Endothelial cell of umbilical vein (primary cell): ENCODE results near the gene MCCD1. TPM values are rescaled to one million over a fixed set of nuclear protein-coding genes. Genes with fewer than 3 reads are reported as not detected.

Experiments
- BruUV-seq: library from RNA; stranded (reverse); fragments of 400-500 nt; replicated peaks from 2 replicates; lab custom pipeline; 2021; lab: Mats Ljungman, UMichigan
- CTCF ChIA-PET: fragments of 300-600, 350-600 bp; sonication (Branson Sonifier 250); formaldehyde crosslinking; loops from one replicate; lab custom pipeline; 2021; ENCODE audit warnings: antibody characterized with exemption, inconsistent platforms; lab: Charles Lee
- POLR2A ChIA-PET: fragments of 300-600, 350-600 bp; sonication (Branson Sonifier 250); formaldehyde crosslinking; loops from one replicate; lab custom pipeline; 2021; ENCODE audit warnings: antibody characterized with exemption, inconsistent platforms; lab: Charles Lee
- DNase-seq: peaks from one replicate; pipeline ENCODE4 v3.0.0-alpha.2; 2011; ENCODE audit warnings: low read depth, low spot score
- FAIRE-seq: peaks from 2 replicates; lab custom pipeline; 2011; peaks lifted over from hg19 to GRCh38; lab: Jason Lieb, UNC
- H2AFZ ChIP-seq: 2 replicates; pipeline ENCODE4 v1.6.0; 2012; ENCODE audit warnings: low read depth, low read length, control low read depth, inconsistent platforms
- H3K27ac ChIP-seq: 2 replicates; pipeline ENCODE4 v1.5.1; 2011; ENCODE audit warnings: low read depth, mild to moderate bottlenecking, control low read depth, low read length, moderate library complexity; ENCODE audit not compliant: insufficient read depth
- H3K27me3 ChIP-seq, 2 experiments: 2 replicates each; pipeline versions ENCODE4 v1.6.0 to v1.6.1; 2011; ENCODE audit warnings: low read length in 2 of 2, mixed read lengths in 1 of 2; ENCODE audit not compliant: control insufficient read depth in 2 of 2, insufficient read depth in 2 of 2
- H3K36me3 ChIP-seq, 2 experiments: 2 replicates in 1 of 2; 3 replicates in 1 of 2; pipeline ENCODE4 v1.5.1; 2011; ENCODE audit warnings: low read length in 2 of 2, mild to moderate bottlenecking in 1 of 2, moderate library complexity in 1 of 2; ENCODE audit not compliant: control insufficient read depth in 2 of 2, insufficient read depth in 2 of 2; ENCODE audit errors: extremely low read depth in 1 of 2
- H3K4me1 ChIP-seq: 3 replicates; pipeline ENCODE4 v1.5.1; 2011; ENCODE audit warnings: mild to moderate bottlenecking, low read length; ENCODE audit not compliant: control insufficient read depth, insufficient read depth; ENCODE audit errors: extremely low read depth
- H3K4me2 ChIP-seq: 2 replicates; pipeline ENCODE4 v1.6.1; 2011; ENCODE audit warnings: low read length, control low read depth, mixed read lengths; ENCODE audit not compliant: insufficient read depth
- H3K4me3 ChIP-seq, 3 experiments: fragments of 200-600 bp in 1 of 3; sonication (generic), shearing (Covaris generic) in 1 of 3; replicated peaks in 1 of 3; 2 replicates each; pipeline ENCODE4 v1.5.1; 2011 to 2016; ENCODE audit warnings: control low read depth in 3 of 3, low read length in 3 of 3, mild to moderate bottlenecking in 2 of 3, inconsistent platforms in 1 of 3, low read depth in 1 of 3, moderate library complexity in 1 of 3; ENCODE audit not compliant: insufficient read depth in 1 of 3
- H3K79me2 ChIP-seq: 2 replicates; pipeline ENCODE4 v1.6.0; 2012; ENCODE audit warnings: low read length, inconsistent platforms; ENCODE audit not compliant: control insufficient read depth, insufficient read depth
- H3K9ac ChIP-seq: replicated peaks from 2 replicates; pipeline ENCODE3; 2011; ENCODE audit warnings: low read length, control low read depth; ENCODE audit not compliant: insufficient read depth; ENCODE audit errors: extremely low read depth
- H3K9me1 ChIP-seq: replicated peaks from 3 replicates; pipeline ENCODE4 v1.6.0; 2011; ENCODE audit warnings: mild to moderate bottlenecking, low read length; ENCODE audit not compliant: control insufficient read depth, insufficient read depth; ENCODE audit errors: extremely low read depth
- H3K9me3 ChIP-seq: replicated peaks from 2 replicates; pipeline ENCODE4 v1.5.1; 2012; ENCODE audit warnings: low read length, inconsistent platforms; ENCODE audit not compliant: control insufficient read depth, insufficient read depth
- H4K20me1 ChIP-seq: replicated peaks from 2 replicates; pipeline ENCODE3; 2011; ENCODE audit warnings: mild to moderate bottlenecking, low read length; ENCODE audit not compliant: control insufficient read depth, insufficient read depth; ENCODE audit errors: extremely low read depth
- CTCF ChIP-seq, 2 donors: IDR thresholded peaks; 1 replicate in 1 of 2; 2 replicates in 1 of 2; pipeline ENCODE4 v1.5.1; 2011; ENCODE audit warnings: low read length in 2 of 2, mild to moderate bottlenecking in 2 of 2, moderate library complexity in 2 of 2, control low read depth in 1 of 2, inconsistent platforms in 1 of 2, low read depth in 1 of 2; ENCODE audit not compliant: insufficient read depth in 1 of 2; ENCODE audit errors: extremely low read depth in 1 of 2
- GATA2 ChIP-seq: IDR thresholded peaks from 2 replicates; pipeline ENCODE4 v1.7.0; 2011; ENCODE audit warnings: low read depth, mild to moderate bottlenecking, moderate library complexity, mixed read lengths, low read length; ENCODE audit not compliant: insufficient read length, insufficient read depth
- MYC ChIP-seq: IDR thresholded peaks from one replicate; pipeline ENCODE4 v1.6.1; 2011; ENCODE audit warnings: mild to moderate bottlenecking, low read depth, low read length
- POLR2AphosphoS5 ChIP-seq: IDR thresholded peaks from 2 replicates; pipeline ENCODE4 v1.6.1; 2012; ENCODE audit warnings: low read depth, mild to moderate bottlenecking, control low read depth, low read length, moderate library complexity; ENCODE audit not compliant: insufficient read depth
- dilution Hi-C: fragments of 300-500 bp; cut with MboI; formaldehyde crosslinking; loops from one replicate; pipeline ENCODE4 v1.15.0; 2019; ENCODE audit warnings: low sequenced_read_pairs; ENCODE audit not compliant: extremely low pct_ligation_motif_present
- intact Hi-C: fragments of 100-400 bp; cut with micrococcal nuclease; formaldehyde crosslinking; loops from one replicate; pipeline ENCODE4 v1.10.0; 2022
- polyA plus RNA-seq, 4 experiments: library from polyadenylated mRNA; depleted of rRNA in 3 of 4; stranded (reverse) in 3 of 4; unstranded in 1 of 4; fragments of >200 nt; gene quantifications; 2 replicates each; pipeline versions ENCODE4 v1.2.1 to v1.2.3, GENCODE V29; 2011 to 2012; ENCODE audit warnings: missing spikeins in 1 of 4
- total RNA-seq: library from RNA; stranded (reverse); gene quantifications from 2 replicates; pipeline ENCODE4 v1.2.3, GENCODE V29; 2021
- TF ChIP-seq, protein P1 (sequence below): IDR thresholded peaks from 2 replicates; pipeline ENCODE4 v1.6.1; 2011; ENCODE audit not compliant: insufficient read depth, insufficient read length

The MCCD1 gene
- total and polyA plus RNA-seq, 2 donors (not counting 3 experiments of a cell fraction or from before 2014, with no cell fraction given): not detected

DNA sequence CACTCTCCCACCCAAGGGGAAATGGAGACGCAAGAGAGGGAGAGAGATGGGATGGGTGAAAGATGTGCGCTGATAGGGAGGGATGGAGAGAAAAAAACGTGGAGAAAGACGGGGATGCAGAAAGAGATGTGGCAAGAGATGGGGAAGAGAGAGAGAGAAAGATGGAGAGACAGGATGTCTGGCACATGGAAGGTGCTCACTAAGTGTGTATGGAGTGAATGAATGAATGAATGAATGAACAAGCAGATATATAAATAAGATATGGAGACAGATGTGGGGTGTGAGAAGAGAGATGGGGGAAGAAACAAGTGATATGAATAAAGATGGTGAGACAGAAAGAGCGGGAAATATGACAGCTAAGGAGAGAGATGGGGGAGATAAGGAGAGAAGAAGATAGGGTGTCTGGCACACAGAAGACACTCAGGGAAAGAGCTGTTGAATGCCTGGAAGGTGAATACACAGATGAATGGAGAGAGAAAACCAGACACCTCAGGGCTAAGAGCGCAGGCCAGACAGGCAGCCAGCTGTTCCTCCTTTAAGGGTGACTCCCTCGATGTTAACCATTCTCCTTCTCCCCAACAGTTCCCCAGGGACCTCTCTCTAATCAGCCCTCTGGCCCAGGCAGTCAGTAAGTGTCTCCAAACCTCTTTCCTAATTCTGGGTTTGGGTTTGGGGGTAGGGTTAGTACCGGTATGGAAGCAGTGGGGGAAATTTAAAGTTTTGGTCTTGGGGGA, 47.4 kb downstream of the MCCD1 start:
- H4K20me1 ChIP-seq: no peaks in the 10 kb centered on the region
- no peak overlapping the region for H2AFZ ChIP-seq
- H3K4me1 ChIP-seq: peaks cover 6% of the 10 kb centered on the region
- no peak overlapping the region for H3K27ac ChIP-seq
- POLR2A ChIA-PET: no interaction called here
- no peak overlapping the region for H3K4me3 ChIP-seq
- FAIRE-seq (no peak), DNase-seq (no peak)
- no peaks in the 10 kb centered on the region for H3K27me3 ChIP-seq
- dilution Hi-C loops: no loop called here
- no peak overlapping the region for H3K9ac ChIP-seq
- H3K9me3 ChIP-seq: no peaks in the 10 kb centered on the region
- H3K79me2 ChIP-seq: peaks cover under 1% of the 10 kb centered on the region
- no peaks in the 10 kb centered on the region for H3K36me3 ChIP-seq
- no TSS peak for BruUV-seq
- CTCF ChIA-PET: interaction anchor here (4.2 to 32.6 kb wide), 3 partner anchors 10 to 20 kb away, joined by 16 to 1517 read pairs (median 286); partner anchors contain the start of genes ATP6V1G2, DDX39B, LST1 and NCR3
- intact Hi-C loops: no loop called here
- H3K4me2 ChIP-seq: no peak overlapping the region
- TF ChIP-seq GATA2 (no peak), CTCF (IDR thresholded peaks at IDR 0.05; ENCODE audit: extremely low read depth in 1 of 2, insufficient read depth in 1 of 2, low read depth in 1 of 2, low read length in 2 of 2) (no peak), POLR2AphosphoS5 (no peak), MYC (no peak)
- TF ChIP-seq, protein P1, sequence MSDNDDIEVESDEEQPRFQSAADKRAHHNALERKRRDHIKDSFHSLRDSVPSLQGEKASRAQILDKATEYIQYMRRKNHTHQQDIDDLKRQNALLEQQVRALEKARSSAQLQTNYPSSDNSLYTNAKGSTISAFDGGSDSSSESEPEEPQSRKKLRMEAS: no peak
- H3K9me1 ChIP-seq: no peaks in the 10 kb centered on the region
